Islet of Langerhans (tissue), 1 donor: ENCODE results near the gene NSUN2.
"Not testable (repeated sequence)": the region's sequence is repeated elsewhere in the genome, so short reads cannot be mapped to it uniquely, and the experiment has no call there.

Experiments
- FAIRE-seq: peaks from one replicate; lab custom pipeline; 2011; peaks lifted over from hg19 to GRCh38; lab: Jason Lieb, UNC

Gene NSUN2

GRCh38 chr5:6582507-6583048, 50.3 kb downstream of the NSUN2 start:
- FAIRE-seq: no peak

DNA sequence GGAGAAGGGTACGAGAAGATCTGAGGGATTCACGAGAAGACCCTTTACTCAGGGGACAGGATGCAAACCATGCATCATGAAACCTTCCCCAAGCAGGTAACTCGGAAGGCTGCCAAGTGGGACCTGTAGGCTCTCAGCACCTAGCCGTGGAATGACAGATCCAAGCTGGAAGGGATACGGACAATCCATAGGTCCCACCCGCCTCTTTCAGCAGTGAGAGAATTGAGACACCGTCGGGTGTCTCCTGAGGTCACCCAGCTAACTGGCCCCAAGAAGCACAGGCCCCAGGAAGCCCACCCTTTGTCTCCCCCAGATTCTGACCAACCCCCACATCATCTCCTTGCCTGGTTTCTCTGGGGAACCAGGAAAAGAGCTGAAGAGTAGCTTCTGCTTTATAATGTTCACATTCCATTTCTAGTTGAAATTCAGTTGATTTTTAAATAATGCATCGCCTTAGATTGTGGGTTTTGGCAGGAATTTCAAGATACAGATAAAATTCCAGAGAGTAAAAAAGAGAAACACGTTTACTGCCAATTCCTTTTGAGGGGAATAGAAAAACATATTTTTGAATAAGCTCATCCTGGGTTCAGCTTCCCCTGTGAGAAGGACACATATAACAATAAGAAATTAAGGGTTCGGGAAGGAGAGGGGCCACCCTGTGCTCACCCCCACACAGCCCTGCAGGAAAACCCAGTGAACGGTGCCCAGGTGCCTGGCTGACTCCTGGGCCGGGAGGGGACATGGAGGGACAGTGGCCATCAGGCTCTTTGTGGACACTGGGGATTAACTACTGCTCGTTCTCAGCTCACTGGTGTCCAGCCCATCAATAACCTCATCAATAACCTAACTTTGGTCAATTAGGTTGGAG, 51.1 kb downstream of the NSUN2 start:
- no peak for FAIRE-seq

GRCh38 chr5:6581090-6581489, 51.8 kb downstream of the NSUN2 start:
- FAIRE-seq: no peak

DNA sequence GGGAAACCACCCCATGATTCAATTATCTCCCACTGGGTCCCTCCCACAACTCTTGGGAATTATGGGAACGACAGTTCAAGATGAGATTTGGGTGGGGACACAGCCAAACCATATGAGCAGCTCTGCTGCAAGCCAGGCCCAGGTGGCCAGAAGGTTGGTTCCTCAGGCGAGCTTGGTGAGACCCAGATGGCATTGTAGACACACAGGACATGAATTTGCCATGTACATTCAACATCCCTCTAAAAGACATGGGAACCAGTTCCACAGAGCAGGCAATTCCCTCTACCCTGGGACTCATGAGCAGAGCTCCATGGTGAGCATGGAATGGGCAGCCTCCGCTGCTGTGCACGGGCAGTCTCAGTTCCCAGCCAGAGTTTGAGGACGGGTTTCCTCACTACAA, 53.3 kb downstream of the NSUN2 start:
- FAIRE-seq: no peak

- no peak for FAIRE-seq
Observed at GRCh38 chr5:6578676-6579343, 54.0 kb downstream of the NSUN2 start.

GRCh38 chr5:6576861-6577501, 55.9 kb downstream of the NSUN2 start:
- FAIRE-seq: no peak

DNA sequence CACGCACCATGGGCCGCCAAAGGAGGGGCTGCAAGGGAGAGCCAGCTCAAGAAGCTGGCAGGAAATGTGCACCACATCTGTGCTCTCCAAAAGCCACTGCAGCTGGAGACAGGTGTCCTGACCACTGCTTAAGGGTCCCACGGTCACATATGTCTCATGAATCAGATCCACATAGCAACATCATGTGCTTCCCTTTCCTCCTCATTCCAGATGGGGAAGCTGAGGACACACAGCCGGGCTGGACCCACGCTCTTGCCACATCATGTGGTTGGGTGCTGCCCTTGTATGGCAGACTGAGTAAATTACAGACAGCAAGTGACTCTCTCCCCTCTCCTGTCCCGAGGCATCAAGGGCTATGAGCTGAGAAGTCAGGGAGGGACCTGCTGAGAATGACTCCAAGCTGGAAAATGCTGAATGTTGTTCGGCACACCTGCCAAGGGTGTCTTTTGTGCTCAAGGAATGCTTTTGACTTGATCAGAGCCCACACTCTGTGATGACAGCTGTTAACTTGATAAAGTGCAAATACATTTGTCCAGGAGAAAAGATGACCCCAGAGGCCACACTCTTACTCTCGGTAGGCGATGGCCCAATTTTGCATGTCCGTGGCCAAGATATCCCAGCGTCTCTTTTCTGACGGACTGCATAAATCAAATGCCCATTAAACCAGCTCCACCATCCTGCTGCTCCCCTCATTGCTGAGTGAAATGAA, 58.2 kb downstream of the NSUN2 start:
- no peak for FAIRE-seq

GRCh38 chr5:6574111-6574510, 58.7 kb downstream of the NSUN2 start:
- FAIRE-seq: no peak

GRCh38 chr5:6573651-6574101, 59.2 kb downstream of the NSUN2 start:
- FAIRE-seq: no peak

- FAIRE-seq: no peak
Observed at GRCh38 chr5:6572825-6573380, 59.9 kb downstream of the NSUN2 start.

- FAIRE-seq: no peak
Observed at GRCh38 chr5:6572086-6572824, 60.6 kb downstream of the NSUN2 start.

DNA sequence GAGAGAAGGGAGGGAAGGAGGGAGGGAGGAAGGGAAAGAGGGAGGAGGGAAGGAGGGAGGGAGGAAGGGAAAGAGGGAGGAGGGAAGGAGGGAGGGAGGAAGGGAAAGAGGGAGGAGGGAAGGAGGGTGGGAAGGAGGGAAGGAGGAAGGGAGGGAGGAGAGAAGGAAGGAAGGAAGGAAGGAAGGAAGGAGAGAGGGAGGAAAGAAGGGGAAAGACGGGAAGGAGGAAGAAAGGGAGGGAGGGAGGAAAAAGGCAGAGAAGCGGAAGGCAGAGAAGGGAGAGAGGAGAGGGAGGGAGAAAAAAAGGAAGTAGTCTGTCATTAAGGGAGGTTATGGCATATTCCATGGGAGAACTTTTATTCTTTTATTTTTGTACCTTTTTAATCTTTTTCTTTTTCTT, 61.2 kb downstream of the NSUN2 start:
- FAIRE-seq: not testable (repeated sequence)

DNA sequence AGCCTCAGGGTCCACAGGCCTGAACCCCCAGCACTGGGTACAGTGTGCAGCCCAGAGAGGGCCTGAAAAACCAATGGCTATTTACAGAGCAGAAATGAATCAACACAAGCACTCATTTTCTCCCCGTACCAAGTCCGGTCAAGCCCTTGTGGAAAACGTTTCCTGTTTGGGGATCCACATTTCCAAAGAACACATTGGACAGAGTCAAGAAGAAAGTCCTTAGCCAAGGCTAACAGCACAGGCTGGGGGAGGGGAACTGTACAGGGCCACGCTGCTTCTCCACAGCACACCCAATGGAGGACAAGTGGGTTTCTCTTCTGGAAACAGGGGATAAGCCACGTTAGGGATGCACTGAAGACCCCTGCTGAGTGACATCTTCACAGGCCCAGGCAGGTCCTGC, 62.3 kb downstream of the NSUN2 start:
- no peak for FAIRE-seq

DNA sequence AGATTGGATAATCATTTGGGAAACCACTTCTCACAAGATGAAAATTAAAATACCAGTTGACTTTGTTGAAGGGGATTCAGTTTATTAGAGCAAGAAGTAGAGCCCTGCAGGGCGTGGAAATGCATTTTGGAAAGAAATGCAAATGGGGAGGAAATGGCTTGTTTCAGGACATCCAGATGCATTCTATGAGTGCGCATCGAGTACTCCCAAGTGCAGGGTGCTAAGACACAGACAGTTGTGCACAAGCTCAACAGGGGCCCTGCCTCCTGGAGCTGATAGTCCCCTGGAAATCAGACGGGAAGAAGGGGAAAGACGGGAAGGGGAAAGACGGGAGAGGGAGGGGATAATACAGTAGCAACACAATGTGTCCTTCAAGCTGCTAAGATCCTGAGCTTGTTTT, 64.0 kb downstream of the NSUN2 start:
- no peak for FAIRE-seq

DNA sequence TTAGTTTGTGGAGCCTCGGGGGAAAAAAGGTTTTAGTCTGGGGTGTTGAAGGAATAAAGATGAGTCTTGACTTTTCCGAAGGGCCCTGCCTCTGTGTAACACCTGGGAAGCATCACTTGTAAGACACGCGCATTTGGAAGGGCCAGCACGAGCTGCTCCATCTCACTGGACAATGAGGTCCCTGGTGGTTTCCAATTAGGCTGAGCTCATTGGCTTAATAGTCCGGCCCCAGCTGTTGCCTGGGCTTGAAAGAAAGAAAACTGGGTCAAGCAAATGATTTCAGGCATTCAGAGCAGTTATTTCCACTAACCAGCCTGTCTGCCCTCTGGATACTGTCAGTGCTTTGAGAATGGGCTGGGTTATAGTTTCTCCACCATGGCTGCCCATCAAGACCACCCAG, 64.5 kb downstream of the NSUN2 start:
- no peak for FAIRE-seq

DNA sequence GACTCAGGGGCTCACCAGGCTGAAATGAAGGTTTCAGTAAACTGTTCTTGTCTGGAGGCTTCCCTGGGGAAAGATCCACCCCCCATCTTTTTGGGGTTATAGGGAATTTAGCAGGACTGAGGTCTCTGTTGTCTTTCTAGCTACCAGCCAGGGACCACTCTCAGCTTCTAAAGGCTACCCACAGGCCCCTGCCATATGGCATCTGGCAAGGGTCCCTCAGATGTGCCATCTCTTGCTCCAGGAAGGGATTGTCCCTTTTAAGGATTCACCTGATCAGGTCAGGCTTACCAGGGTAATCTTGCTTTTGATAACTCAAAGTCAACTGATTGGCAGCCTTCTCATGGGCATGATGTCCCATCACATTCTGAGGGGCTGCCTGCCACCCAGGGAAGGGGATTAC, 65.0 kb downstream of the NSUN2 start:
- no peak for FAIRE-seq

- FAIRE-seq: no peak
Observed at GRCh38 chr5:6567068-6567467, 65.8 kb downstream of the NSUN2 start.

DNA sequence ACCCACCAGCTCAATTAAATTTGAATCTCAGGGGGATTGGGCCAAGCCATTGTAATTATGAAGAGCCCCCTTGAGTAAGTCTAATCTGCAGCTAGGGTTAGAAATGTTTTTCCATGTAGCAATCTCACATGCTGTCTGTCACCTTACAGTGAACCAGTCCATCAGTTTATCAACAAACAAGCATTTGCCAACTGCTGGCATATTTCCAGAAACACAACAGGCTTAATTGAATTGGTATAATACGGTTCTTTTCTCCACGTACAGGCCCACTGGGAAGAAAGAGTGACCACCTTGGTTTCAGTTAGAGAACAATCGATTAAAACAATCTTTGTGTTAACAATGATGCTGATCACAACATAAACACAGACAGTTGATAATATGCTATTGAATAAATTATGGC, 67.4 kb downstream of the NSUN2 start:
- no peak for FAIRE-seq

- no peak for FAIRE-seq
Observed at GRCh38 chr5:6557807-6558575, 74.9 kb downstream of the NSUN2 start.

DNA sequence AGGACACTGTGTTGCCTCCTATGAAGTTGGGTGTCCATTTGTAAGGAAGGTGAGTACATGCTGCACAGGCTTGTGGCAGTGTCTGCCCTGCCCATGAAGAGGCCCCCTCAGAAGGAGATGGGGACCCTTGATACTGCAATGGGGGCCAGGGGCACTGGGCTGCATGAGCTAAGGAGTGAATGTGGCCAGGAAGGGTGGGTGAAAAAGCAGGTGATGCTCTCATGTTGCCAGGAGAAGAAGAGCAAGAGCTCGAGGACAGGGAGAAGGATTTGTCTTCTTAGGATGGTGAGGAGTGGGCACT, 76.1 kb downstream of the NSUN2 start:
- FAIRE-seq: no peak
